Stimulated activated naive B cell treated with anti-CD40 and anti-IgM and Interleukin-4, amounts not matched to agents 10 μg/mL and 1 μg/mL and 100 μg/mL, for 72 hours (primary cell): Measurements from ENCODE around the gene STON2.

Source experiments
- ATAC-seq, 2 donors: fragments of 150-1000 bp; cut with Tn5 transposase; replicated peaks; 2 replicates each; pipeline ENCODE4 v1.10.0; 2021; ENCODE audit warnings: moderate library complexity in 1 of 2
- DNase-seq: peaks from one replicate; pipeline ENCODE4 v3.0.0; 2021
- H3K27ac Mint-ChIP-seq: one replicate; pipeline ENCODE4 v1.8.0; 2022; ENCODE audit warnings: mild to moderate bottlenecking, mixed read lengths
- H3K27me3 Mint-ChIP-seq, 2 donors: one replicate each; pipeline ENCODE4 v1.8.0; 2022; ENCODE audit warnings: mixed read lengths in 2 of 2
- H3K36me3 Mint-ChIP-seq, 2 donors: one replicate each; pipeline ENCODE4 v1.8.0; 2022; ENCODE audit warnings: mixed read lengths in 2 of 2, mild to moderate bottlenecking in 1 of 2
- H3K4me1 Mint-ChIP-seq, 2 donors: one replicate each; pipeline ENCODE4 v1.8.0; 2022; ENCODE audit warnings: mixed read lengths in 2 of 2, mild to moderate bottlenecking in 1 of 2
- H3K4me3 Mint-ChIP-seq, 2 donors: one replicate each; pipeline ENCODE4 v1.8.0; 2022; ENCODE audit warnings: mild to moderate bottlenecking in 2 of 2, mixed read lengths in 2 of 2, moderate library complexity in 1 of 2
- H3K9me3 Mint-ChIP-seq, 2 donors: one replicate each; pipeline ENCODE4 v1.8.0; 2022; ENCODE audit warnings: mixed read lengths in 2 of 2, mild to moderate bottlenecking in 1 of 2

STON2 gene

GRCh38 chr14:81303258-81303935 is 96.7 kb downstream of the STON2 start:
- peak; percentile 85 to 92 for ATAC-seq
- peak; percentile 28 for DNase-seq
- peaks cover 0 to 12% of the 10 kb centered on the region in 2 donors for H3K4me1 Mint-ChIP-seq
- no peaks in the 10 kb centered on the region for H3K9me3 Mint-ChIP-seq
- no peak overlapping the region for H3K4me3 Mint-ChIP-seq
- H3K36me3 Mint-ChIP-seq: no peaks in the 10 kb centered on the region
- H3K27ac Mint-ChIP-seq: no peak overlapping the region
- no peaks in the 10 kb centered on the region for H3K27me3 Mint-ChIP-seq

GRCh38 chr14:81302638-81303037 is 97.5 kb downstream of the STON2 start:
- Mint-ChIP-seq H3K9me3 (no peaks in the 10 kb centered on the region), H3K36me3 (no peaks in the 10 kb centered on the region), H3K27ac (no peak overlapping the region), H3K4me3 (no peak overlapping the region), H3K4me1 (peaks cover 0 to 12% of the 10 kb centered on the region in 2 donors), H3K27me3 (no peaks in the 10 kb centered on the region)
- DNase-seq (no peak), ATAC-seq (peak in 1 of 2 donors; percentile 41)

GRCh38 chr14:81301813-81302212 is 98.3 kb downstream of the STON2 start:
- DNase-seq: no peak

GRCh38 chr14:81301371-81301770 is 98.8 kb downstream of the STON2 start:
- Mint-ChIP-seq H3K4me3 (no peak overlapping the region), H3K27ac (no peak overlapping the region), H3K4me1 (peaks cover 0 to 12% of the 10 kb centered on the region in 2 donors), H3K36me3 (no peaks in the 10 kb centered on the region), H3K9me3 (no peaks in the 10 kb centered on the region), H3K27me3 (no peaks in the 10 kb centered on the region)
- ATAC-seq: no peak
- DNase-seq: no peak

More at GRCh38 chr14:81301813-81302212, 98.3 kb downstream of the STON2 start:
- no peaks in the 10 kb centered on the region for H3K9me3 Mint-ChIP-seq
- H3K4me1 Mint-ChIP-seq: peaks cover 0 to 12% of the 10 kb centered on the region in 2 donors
- no peak overlapping the region for H3K27ac Mint-ChIP-seq
- H3K36me3 Mint-ChIP-seq: no peaks in the 10 kb centered on the region
- ATAC-seq: no peak
- no peaks in the 10 kb centered on the region for H3K27me3 Mint-ChIP-seq
- H3K4me3 Mint-ChIP-seq: no peak overlapping the region

GRCh38 chr14:81298911-81299310 is 101.2 kb downstream of the STON2 start:
- H3K27me3 Mint-ChIP-seq: no peaks in the 10 kb centered on the region
- H3K36me3 Mint-ChIP-seq: no peaks in the 10 kb centered on the region
- H3K4me1 Mint-ChIP-seq: peaks cover 0 to 12% of the 10 kb centered on the region in 2 donors
- H3K9me3 Mint-ChIP-seq: no peaks in the 10 kb centered on the region
- H3K4me3 Mint-ChIP-seq: no peak overlapping the region
- no peak for DNase-seq
- no peak for ATAC-seq
- no peak overlapping the region for H3K27ac Mint-ChIP-seq

- ATAC-seq: no peak
- Mint-ChIP-seq H3K27me3 (no peaks in the 10 kb centered on the region), H3K4me1 (peaks cover 0 to 6% of the 10 kb centered on the region in 2 donors), H3K27ac (no peak overlapping the region), H3K9me3 (no peaks in the 10 kb centered on the region), H3K36me3 (no peaks in the 10 kb centered on the region), H3K4me3 (no peak overlapping the region)
- no peak for DNase-seq
Measured at GRCh38 chr14:81298122-81298521, 102.0 kb downstream of the STON2 start.

GRCh38 chr14:81295958-81296923 is 103.9 kb downstream of the STON2 start:
- Mint-ChIP-seq H3K4me3 (no peak overlapping the region), H3K36me3 (no peaks in the 10 kb centered on the region), H3K9me3 (no peaks in the 10 kb centered on the region), H3K27ac (no peak overlapping the region), H3K27me3 (no peaks in the 10 kb centered on the region), H3K4me1 (no peaks in the 10 kb centered on the region)
- DNase-seq (no peak), ATAC-seq (no peak)

- H3K4me1 Mint-ChIP-seq: peaks cover 7 to 22% of the 10 kb centered on the region in 2 donors
- no peak overlapping the region for H3K4me3 Mint-ChIP-seq
- H3K27ac Mint-ChIP-seq: no peak overlapping the region
- no peak for DNase-seq
- ATAC-seq: no peak
- no peaks in the 10 kb centered on the region for H3K36me3 Mint-ChIP-seq
- peaks cover 6% of the 10 kb centered on the region in 2 donors for H3K27me3 Mint-ChIP-seq
- H3K9me3 Mint-ChIP-seq: no peaks in the 10 kb centered on the region
Measured at GRCh38 chr14:81289516-81289915, 110.6 kb downstream of the STON2 start.

GRCh38 chr14:81286574-81287370 is 113.4 kb downstream of the STON2 start:
- H3K27me3 Mint-ChIP-seq: peaks cover 6% of the 10 kb centered on the region in 2 donors
- no peaks in the 10 kb centered on the region for H3K36me3 Mint-ChIP-seq
- peak overlapping the region in 1 of 2 donors; percentile 5 for H3K4me3 Mint-ChIP-seq
- peak; percentile 83 to 86 for ATAC-seq
- DNase-seq: no peak
- H3K27ac Mint-ChIP-seq: no peak overlapping the region
- H3K9me3 Mint-ChIP-seq: no peaks in the 10 kb centered on the region
- peaks cover 7 to 22% of the 10 kb centered on the region in 2 donors for H3K4me1 Mint-ChIP-seq

GRCh38 chr14:81285245-81285644 is 114.9 kb downstream of the STON2 start:
- H3K27me3 Mint-ChIP-seq: peaks cover 6% of the 10 kb centered on the region in 2 donors
- H3K4me1 Mint-ChIP-seq: peaks cover 7 to 22% of the 10 kb centered on the region in 2 donors
- H3K27ac Mint-ChIP-seq: no peak overlapping the region
- H3K36me3 Mint-ChIP-seq: no peaks in the 10 kb centered on the region
- no peaks in the 10 kb centered on the region for H3K9me3 Mint-ChIP-seq
- H3K4me3 Mint-ChIP-seq: no peak overlapping the region
- DNase-seq (no peak), ATAC-seq (peak; percentile 44 to 53)

GRCh38 chr14:81281332-81281731 is 118.8 kb downstream of the STON2 start:
- Mint-ChIP-seq H3K4me3 (no peak overlapping the region), H3K9me3 (no peaks in the 10 kb centered on the region), H3K27me3 (peaks cover 19 to 22% of the 10 kb centered on the region in 2 donors), H3K4me1 (peaks cover 10 to 14% of the 10 kb centered on the region in 2 donors), H3K36me3 (peaks cover 0 to 5% of the 10 kb centered on the region in 2 donors), H3K27ac (no peak overlapping the region)
- DNase-seq (no peak), ATAC-seq (no peak)

GRCh38 chr14:81280136-81280791 is 119.9 kb downstream of the STON2 start:
- ATAC-seq: no peak
- Mint-ChIP-seq H3K9me3 (no peaks in the 10 kb centered on the region), H3K4me1 (peaks cover 12 to 21% of the 10 kb centered on the region in 2 donors), H3K27me3 (peaks cover 26 to 29% of the 10 kb centered on the region in 2 donors), H3K36me3 (peaks cover 0 to 5% of the 10 kb centered on the region in 2 donors), H3K4me3 (no peak overlapping the region), H3K27ac (no peak overlapping the region)
- no peak for DNase-seq

- Mint-ChIP-seq H3K27me3 (peaks cover 36 to 42% of the 10 kb centered on the region in 2 donors), H3K4me1 (peaks cover 10 to 16% of the 10 kb centered on the region in 2 donors), H3K4me3 (no peak overlapping the region), H3K36me3 (peaks cover 0 to 5% of the 10 kb centered on the region in 2 donors), H3K27ac (no peak overlapping the region), H3K9me3 (no peaks in the 10 kb centered on the region)
- DNase-seq (no peak), ATAC-seq (no peak)
Measured at GRCh38 chr14:81277096-81277495, 123.0 kb downstream of the STON2 start.
